HL-60/S4 treated with phorbol 12-myristate 13-acetate at 8.2 ng/mL for 4 days and 3 days (cell line): Measurements from ENCODE around the gene SPATA31D3.
"Not testable (repeated sequence)": the region's sequence is repeated elsewhere in the genome, so short reads cannot be mapped to it uniquely, and the experiment has no call there.

Experiments
- in situ Hi-C: fragments of 300-500 bp; cut with MboI; formaldehyde crosslinking; loops from 2 replicates; pipeline ENCODE4 v1.15.0; 2022; ENCODE audit warnings: low sequenced_read_pairs

The SPATA31D3 gene

GRCh38 chr9:81976351-81976750 lies 33.1 kb downstream of the SPATA31D3 start:
- in situ Hi-C loops: no loop called here

- in situ Hi-C loops: no loop called here
These were observed 35.9 kb downstream of the SPATA31D3 start for GRCh38 chr9:81979196-81979595.

- in situ Hi-C loops: no loop called here
These were observed 37.3 kb downstream of the SPATA31D3 start for GRCh38 chr9:81980568-81980967.

- in situ Hi-C loops: no loop called here
These were observed 38.6 kb downstream of the SPATA31D3 start for GRCh38 chr9:81981883-81982282.

GRCh38 chr9:81984928-81985327 lies 41.6 kb downstream of the SPATA31D3 start:
- in situ Hi-C loops: no loop called here

GRCh38 chr9:81986051-81986450 lies 42.8 kb downstream of the SPATA31D3 start:
- in situ Hi-C loops: no loop called here

GRCh38 chr9:81988472-81988871 lies 45.2 kb downstream of the SPATA31D3 start, which contains the start of gene SPATA31D1:
SPATA31D1 (plus strand) TSS chr9:81988772; CDS start chr9:81988819, 47 bp downstream.
- in situ Hi-C loops: not testable (repeated sequence)

- in situ Hi-C loops: no loop called here
These were observed 46.4 kb downstream of the SPATA31D3 start for GRCh38 chr9:81989700-81990099.

- in situ Hi-C loops: no loop called here
These were observed 50.4 kb downstream of the SPATA31D3 start for GRCh38 chr9:81993656-81994055.
